Small intestine (tissue), 7 donors: ENCODE data around the gene SPC24. TPM values are rescaled to one million over a fixed set of nuclear protein-coding genes. Genes with fewer than 3 reads are reported as not detected.
"Not testable (repeated sequence)": the region's sequence is repeated elsewhere in the genome, so short reads cannot be mapped to it uniquely, and the experiment has no call there.

ENCODE experiments used
- DNase-seq, 2 donors: peaks; one replicate each; pipeline versions ENCODE4 v3.0.0 to v3.0.0-alpha.2; 2013
- FAIRE-seq: peaks from 2 replicates; lab custom pipeline; 2012; peaks lifted over from hg19 to GRCh38; lab: Jason Lieb, UNC
- H3K27ac ChIP-seq, 3 donors: one replicate each; pipeline ENCODE4 v1.5.1; 2013; ENCODE audit warnings: low read length in 2 of 3, mild to moderate bottlenecking in 2 of 3, control low read depth in 1 of 3, inconsistent platforms in 1 of 3, low read depth in 1 of 3, moderate library complexity in 1 of 3
- H3K27me3 ChIP-seq, 3 donors: one replicate each; pipeline ENCODE4 v1.6.1; 2013; ENCODE audit warnings: low read length in 3 of 3, inconsistent platforms in 1 of 3; ENCODE audit not compliant: control insufficient read depth in 3 of 3, insufficient read depth in 3 of 3
- H3K36me3 ChIP-seq, 3 donors: one replicate each; pipeline ENCODE4 v1.6.1; 2013; ENCODE audit warnings: low read length in 3 of 3, inconsistent platforms in 1 of 3, low read depth in 1 of 3, mild to moderate bottlenecking in 1 of 3, moderate library complexity in 1 of 3; ENCODE audit not compliant: control insufficient read depth in 3 of 3, insufficient read depth in 2 of 3
- H3K4me1 ChIP-seq, 3 donors: one replicate each; pipeline ENCODE4 v1.6.1; 2013; ENCODE audit warnings: low read length in 2 of 3, inconsistent platforms in 1 of 3, low read depth in 1 of 3, mild to moderate bottlenecking in 1 of 3, moderate library complexity in 1 of 3; ENCODE audit not compliant: control insufficient read depth in 3 of 3, insufficient read depth in 2 of 3
- H3K4me3 ChIP-seq, 3 donors: one replicate each; pipeline ENCODE4 v1.5.1; 2013; ENCODE audit warnings: low read length in 3 of 3, control low read depth in 1 of 3, inconsistent platforms in 1 of 3, low read depth in 1 of 3, mild to moderate bottlenecking in 1 of 3, moderate library complexity in 1 of 3
- H3K9me3 ChIP-seq, 2 donors: one replicate each; pipeline ENCODE4 v1.6.1; 2013; ENCODE audit warnings: low read depth in 1 of 2, low read length in 1 of 2; ENCODE audit not compliant: control insufficient read depth in 2 of 2, insufficient read depth in 1 of 2
- WGBS, 3 donors: extraction: QIAGEN DNeasy Blood & Tissue Kit; methylation state at CpG; one replicate each; pipeline ENCODE4 v1.1.7; 2013; 5-methylcytosine and 5-hydroxymethylcytosine counted together
- polyA plus RNA-seq, 4 donors: library from polyadenylated mRNA; stranded (reverse) in 3 of 4; unstranded in 1 of 4; fragments of 200-250 nt in 3 of 4; fragments of 120-200 nt in 1 of 4; gene quantifications; one replicate each; pipeline versions ENCODE4 v1.2.1 to v1.2.3, GENCODE V29; 2013
- donor health status: healthy with polysubstance abuse.
- donor health status: control.
- donor health status: control.
- donor health status: Bipolar disorder and iron deficiency.
- donor health status: healthy.

The SPC24 gene
- polyA plus RNA-seq, 4 donors = 0.27 to 10.9 (median 4.2) TPM

- Histone ChIP-seq H3K4me1 (no peaks in the 10 kb centered on the region), H3K4me3 (no peak overlapping the region), H3K36me3 (peaks cover 31 to 96% (median 45%) of the 10 kb centered on the region in 3 donors), H3K9me3 (no peaks in the 10 kb centered on the region), H3K27ac (no peak overlapping the region), H3K27me3 (no peaks in the 10 kb centered on the region)
- DNase-seq (no peak), FAIRE-seq (no peak)
- 85 to 96% (median 87%) methylated on average over 6 of the region's 6 CpGs for WGBS, 3 donors
These were observed 46.8 kb downstream of the SPC24 start for GRCh38 chr19:11108746-11109145.

GRCh38 chr19:11106477-11106876 is 49.1 kb downstream of the SPC24 start:
- peaks cover 0 to 2% (median 2%) of the 10 kb centered on the region in 3 donors for H3K4me1 ChIP-seq
- DNase-seq (no peak), FAIRE-seq (no peak)
- no peaks in the 10 kb centered on the region for H3K27me3 ChIP-seq
- no peak overlapping the region for H3K4me3 ChIP-seq
- 76 to 94% (median 89%) methylated on average over 13 of the region's 13 CpGs for WGBS, 3 donors
- H3K9me3 ChIP-seq = no peaks in the 10 kb centered on the region
- H3K36me3 ChIP-seq = peaks cover 27 to 95% (median 35%) of the 10 kb centered on the region in 3 donors
- peak overlapping the region in 1 of 3 donors; percentile 14 for H3K27ac ChIP-seq

DNA sequence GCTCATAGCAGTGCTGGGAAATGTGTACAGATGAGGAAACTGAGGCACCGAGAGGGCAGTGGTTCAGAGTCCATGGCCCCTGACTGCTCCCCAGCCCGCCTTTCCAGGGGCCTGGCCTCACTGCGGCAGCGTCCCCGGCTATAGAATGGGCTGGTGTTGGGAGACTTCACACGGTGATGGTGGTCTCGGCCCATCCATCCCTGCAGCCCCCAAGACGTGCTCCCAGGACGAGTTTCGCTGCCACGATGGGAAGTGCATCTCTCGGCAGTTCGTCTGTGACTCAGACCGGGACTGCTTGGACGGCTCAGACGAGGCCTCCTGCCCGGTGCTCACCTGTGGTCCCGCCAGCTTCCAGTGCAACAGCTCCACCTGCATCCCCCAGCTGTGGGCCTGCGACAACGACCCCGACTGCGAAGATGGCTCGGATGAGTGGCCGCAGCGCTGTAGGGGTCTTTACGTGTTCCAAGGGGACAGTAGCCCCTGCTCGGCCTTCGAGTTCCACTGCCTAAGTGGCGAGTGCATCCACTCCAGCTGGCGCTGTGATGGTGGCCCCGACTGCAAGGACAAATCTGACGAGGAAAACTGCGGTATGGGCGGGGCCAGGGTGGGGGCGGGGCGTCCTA is 50.5 kb downstream of the SPC24 start:
- no peak for FAIRE-seq

DNA sequence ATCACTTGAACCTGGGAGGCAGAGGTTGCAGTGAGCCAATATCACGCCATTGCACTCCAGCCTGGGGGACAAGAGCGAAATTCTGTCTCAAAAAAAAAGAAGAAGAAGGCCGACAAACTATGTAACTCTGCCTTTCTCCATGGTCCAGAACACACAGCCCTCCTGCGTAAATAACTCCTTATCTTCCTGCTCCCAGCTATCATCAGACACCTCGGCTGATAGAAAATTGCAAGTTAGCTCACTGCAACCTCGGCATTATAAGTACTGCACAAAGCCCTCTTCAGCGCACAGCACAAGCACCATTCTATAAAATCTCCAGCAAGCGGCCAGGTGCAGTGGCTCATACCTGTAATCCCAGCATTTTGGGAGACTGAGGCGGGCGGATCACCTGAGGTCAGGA is 51.9 kb downstream of the SPC24 start:
- not testable (repeated sequence) for FAIRE-seq, H3K4me3 ChIP-seq, DNase-seq, H3K4me1 ChIP-seq, H3K9me3 ChIP-seq, H3K27me3 ChIP-seq
- peaks cover 20 to 86% (median 32%) of the 10 kb centered on the region in 3 donors for H3K36me3 ChIP-seq
- 83 to 90% (median 84%) methylated on average over 9 to 10 of the region's 10 CpGs for WGBS, 3 donors
- peak overlapping the region in 1 of 3 donors; percentile 51 for H3K27ac ChIP-seq

More for the DNA sequence above, 50.5 kb downstream of the SPC24 start:
- peaks cover 0 to 2% (median 2%) of the 10 kb centered on the region in 3 donors for H3K4me1 ChIP-seq
- no peaks in the 10 kb centered on the region for H3K27me3 ChIP-seq
- WGBS, 3 donors = 89 to 91% (median 91%) methylated on average over 36 of the region's 36 CpGs
- H3K36me3 ChIP-seq = peaks cover 25 to 91% (median 33%) of the 10 kb centered on the region in 3 donors
- H3K27ac ChIP-seq = no peak overlapping the region
- H3K9me3 ChIP-seq = no peaks in the 10 kb centered on the region
- H3K4me3 ChIP-seq = no peak overlapping the region
- no peak for DNase-seq

GRCh38 chr19:11102944-11103343 is 52.6 kb downstream of the SPC24 start:
- Histone ChIP-seq H3K4me3 (no peak overlapping the region), H3K36me3 (peaks cover 15 to 83% (median 28%) of the 10 kb centered on the region in 3 donors), H3K4me1 (peaks cover 0 to 2% (median 2%) of the 10 kb centered on the region in 3 donors), H3K9me3 (peaks cover 0 to 7% of the 10 kb centered on the region in 2 donors), H3K27ac (peak overlapping the region in 2 of 3 donors; percentile 66 to 77), H3K27me3 (no peaks in the 10 kb centered on the region)
- DNase-seq (peak in 1 of 2 donors; percentile 84), FAIRE-seq (no peak)
- 42 to 75% (median 48%) methylated on average over 16 of the region's 16 CpGs for whole genome bisulfite sequencing, 3 donors

GRCh38 chr19:11101057-11101456 is 54.5 kb downstream of the SPC24 start:
- FAIRE-seq (no peak), DNase-seq (no peak)
- Histone ChIP-seq H3K36me3 (peaks cover 7 to 80% (median 18%) of the 10 kb centered on the region in 3 donors), H3K9me3 (peaks cover 0 to 7% of the 10 kb centered on the region in 2 donors), H3K4me3 (no peak overlapping the region), H3K27me3 (no peaks in the 10 kb centered on the region), H3K4me1 (peaks cover 2 to 8% (median 6%) of the 10 kb centered on the region in 3 donors), H3K27ac (no peak overlapping the region)
- WGBS, 3 donors = 92 to 95% (median 95%) methylated on average over 5 of the region's 5 CpGs

DNA sequence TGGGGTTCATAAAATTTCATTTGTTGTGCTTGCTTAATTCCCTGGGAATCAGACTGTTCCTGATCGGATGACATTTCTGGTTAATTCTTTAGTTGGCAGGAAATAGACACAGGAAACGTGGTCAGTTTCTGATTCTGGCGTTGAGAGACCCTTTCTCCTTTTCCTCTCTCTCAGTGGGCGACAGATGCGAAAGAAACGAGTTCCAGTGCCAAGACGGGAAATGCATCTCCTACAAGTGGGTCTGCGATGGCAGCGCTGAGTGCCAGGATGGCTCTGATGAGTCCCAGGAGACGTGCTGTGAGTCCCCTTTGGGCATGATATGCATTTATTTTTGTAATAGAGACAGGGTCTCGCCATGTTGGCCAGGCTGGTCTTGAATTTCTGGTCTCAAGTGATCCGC is 55.5 kb downstream of the SPC24 start:
- peak overlapping the region in 2 of 3 donors; percentile 27 to 33 for H3K27ac ChIP-seq
- peaks cover 3 to 76% (median 16%) of the 10 kb centered on the region in 3 donors for H3K36me3 ChIP-seq
- WGBS, 3 donors = 69 to 88% (median 84%) methylated on average over 12 of the region's 12 CpGs
- peaks cover 0 to 7% of the 10 kb centered on the region in 2 donors for H3K9me3 ChIP-seq
- no peaks in the 10 kb centered on the region for H3K27me3 ChIP-seq
- DNase-seq = no peak
- no peak for FAIRE-seq
- H3K4me1 ChIP-seq = peaks cover 2 to 16% (median 15%) of the 10 kb centered on the region in 3 donors
- no peak overlapping the region for H3K4me3 ChIP-seq

DNA sequence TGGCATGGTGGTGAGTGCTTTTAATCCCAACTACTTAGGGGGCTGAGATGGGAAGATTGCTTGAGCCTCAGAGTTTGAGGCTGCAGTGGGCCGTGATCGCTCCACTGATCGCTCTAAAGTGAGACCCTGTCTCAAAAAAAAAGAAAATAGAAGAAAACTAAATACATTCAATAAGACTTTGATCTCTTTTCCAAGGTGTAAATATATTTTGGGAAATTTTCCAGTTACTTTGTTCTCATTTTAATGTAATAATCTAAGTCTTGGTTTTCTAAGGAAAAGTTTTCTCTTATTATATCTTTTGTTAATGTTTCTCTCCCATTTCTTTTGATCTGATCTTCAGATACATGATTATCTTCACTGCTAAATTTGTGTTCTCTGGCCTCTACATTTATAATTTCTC is 56.7 kb downstream of the SPC24 start:
- peaks cover 2 to 23% (median 21%) of the 10 kb centered on the region in 3 donors for H3K4me1 ChIP-seq
- no peaks in the 10 kb centered on the region for H3K27me3 ChIP-seq
- peaks cover 0 to 7% of the 10 kb centered on the region in 2 donors for H3K9me3 ChIP-seq
- peaks cover 0 to 76% (median 16%) of the 10 kb centered on the region in 3 donors for H3K36me3 ChIP-seq
- DNase-seq (no peak), FAIRE-seq (no peak)
- 77 to 83% (median 82%) methylated on average over 3 of the region's 3 CpGs for WGBS, 3 donors
- peak overlapping the region in 1 of 3 donors; percentile 21 for H3K27ac ChIP-seq
- H3K4me3 ChIP-seq = no peak overlapping the region
